ENCODE measurements around the gene UXT. TPM values are rescaled to one million over a fixed set of nuclear protein-coding genes. Genes with fewer than 3 reads are reported as not detected.

UXT gene
- total RNA-seq, 6 experiments from 2014 or later: 40.2 to 53.5 (median 49.5) TPM

- Histone ChIP-seq H3K27ac (no peak overlapping the region), H3K4me1 (no peaks in the 10 kb centered on the region), H3K36me3 (peaks cover 0 to 18% (median 5%) of the 10 kb centered on the region in 4 donors), H3K4me3 (no peak overlapping the region), H3K9me3 (no peaks in the 10 kb centered on the region), H3K27me3 (no peaks in the 10 kb centered on the region)
- 48% methylated on average over 14 of the region's 14 CpGs for WGBS (ENCODE audit: insufficient coverage, low coverage, low lambda C conversion rate, missing lambda C conversion rate)
- DNase-seq: no peak
- peak in 2 of 4 donors; percentile 23 to 24 for ATAC-seq
- no peak for TF ChIP-seq CTCF (IDR thresholded peaks at IDR 0.05)
- TF ChIP-seq POLR2A (IDR thresholded peaks at IDR 0.05): no peak
- intact Hi-C loops (cut with DNase I): no loop called here
Observed at GRCh38 chrX:47633689-47634590, 25.0 kb downstream of the UXT start.

DNA sequence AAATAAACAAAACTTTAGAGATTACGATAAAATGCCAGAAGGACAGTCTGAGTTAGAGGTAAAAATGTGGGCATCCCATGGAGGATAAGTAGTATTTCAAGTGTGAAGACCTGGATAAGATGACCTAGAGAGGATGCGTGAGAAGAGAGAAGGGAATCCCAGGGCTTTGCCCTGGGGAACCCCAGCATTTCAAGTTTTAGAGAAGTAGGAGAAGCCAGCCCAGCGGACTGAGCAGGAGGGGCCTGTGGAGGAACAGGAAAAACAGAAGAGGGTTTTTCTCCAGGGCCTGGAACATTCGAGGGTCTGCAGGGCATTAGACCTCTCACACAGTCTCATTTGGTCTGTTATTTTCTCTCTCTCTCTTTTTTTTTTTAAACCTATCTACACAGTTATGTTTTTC lies 26.3 kb downstream of the UXT start:
- intact Hi-C loops (cut with DNase I): no loop called here
- no peak overlapping the region for H3K4me3 ChIP-seq
- peak in 2 of 4 donors; percentile 11 to 18 for ATAC-seq

DNA sequence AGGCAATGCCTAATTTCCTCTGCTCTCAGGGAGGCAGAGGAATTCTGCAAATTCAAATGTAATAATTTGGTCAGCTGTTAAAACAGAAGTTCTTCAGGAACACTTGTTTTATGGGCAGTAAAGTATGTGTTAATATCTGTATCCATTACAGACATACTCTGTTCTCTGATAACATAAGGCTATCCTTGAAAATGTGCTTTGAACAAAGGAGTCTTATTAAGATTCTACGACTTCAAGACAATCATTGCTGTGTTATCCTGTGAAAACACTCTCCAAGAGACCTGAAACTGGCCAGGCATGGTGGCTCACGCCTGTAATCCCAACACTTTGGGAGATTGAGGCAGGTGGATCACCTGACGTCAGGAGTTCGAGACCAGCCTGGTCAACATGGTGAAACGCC lies 27.3 kb downstream of the UXT start:
- H3K9me3 ChIP-seq: no peaks in the 10 kb centered on the region
- no peak overlapping the region for H3K27ac ChIP-seq
- H3K4me1 ChIP-seq: no peaks in the 10 kb centered on the region
- ATAC-seq: no peak
- whole genome bisulfite sequencing (ENCODE audit: insufficient coverage, low coverage, low lambda C conversion rate, missing lambda C conversion rate): 55% methylated on average over 4 of the region's 5 CpGs
- TF ChIP-seq CTCF (IDR thresholded peaks at IDR 0.05): no peak
- TF ChIP-seq POLR2A (IDR thresholded peaks at IDR 0.05): no peak
- no peak for DNase-seq
- H3K27me3 ChIP-seq: no peaks in the 10 kb centered on the region
- intact Hi-C loops (cut with DNase I): no loop called here
- no peak overlapping the region for H3K4me3 ChIP-seq
- H3K36me3 ChIP-seq: peaks cover 0 to 5% (median 0%) of the 10 kb centered on the region in 4 donors

More for the DNA sequence above, 26.3 kb downstream of the UXT start:
- WGBS (ENCODE audit: insufficient coverage, low coverage, low lambda C conversion rate, missing lambda C conversion rate): 28% methylated on average over 4 of the region's 4 CpGs
- H3K9me3 ChIP-seq: no peaks in the 10 kb centered on the region
- TF ChIP-seq POLR2A (IDR thresholded peaks at IDR 0.05): no peak
- no peak for TF ChIP-seq CTCF (IDR thresholded peaks at IDR 0.05)
- no peak overlapping the region for H3K27ac ChIP-seq
- no peaks in the 10 kb centered on the region for H3K27me3 ChIP-seq
- peaks cover 0 to 8% (median 0%) of the 10 kb centered on the region in 4 donors for H3K36me3 ChIP-seq
- DNase-seq: no peak
- no peaks in the 10 kb centered on the region for H3K4me1 ChIP-seq

DNA sequence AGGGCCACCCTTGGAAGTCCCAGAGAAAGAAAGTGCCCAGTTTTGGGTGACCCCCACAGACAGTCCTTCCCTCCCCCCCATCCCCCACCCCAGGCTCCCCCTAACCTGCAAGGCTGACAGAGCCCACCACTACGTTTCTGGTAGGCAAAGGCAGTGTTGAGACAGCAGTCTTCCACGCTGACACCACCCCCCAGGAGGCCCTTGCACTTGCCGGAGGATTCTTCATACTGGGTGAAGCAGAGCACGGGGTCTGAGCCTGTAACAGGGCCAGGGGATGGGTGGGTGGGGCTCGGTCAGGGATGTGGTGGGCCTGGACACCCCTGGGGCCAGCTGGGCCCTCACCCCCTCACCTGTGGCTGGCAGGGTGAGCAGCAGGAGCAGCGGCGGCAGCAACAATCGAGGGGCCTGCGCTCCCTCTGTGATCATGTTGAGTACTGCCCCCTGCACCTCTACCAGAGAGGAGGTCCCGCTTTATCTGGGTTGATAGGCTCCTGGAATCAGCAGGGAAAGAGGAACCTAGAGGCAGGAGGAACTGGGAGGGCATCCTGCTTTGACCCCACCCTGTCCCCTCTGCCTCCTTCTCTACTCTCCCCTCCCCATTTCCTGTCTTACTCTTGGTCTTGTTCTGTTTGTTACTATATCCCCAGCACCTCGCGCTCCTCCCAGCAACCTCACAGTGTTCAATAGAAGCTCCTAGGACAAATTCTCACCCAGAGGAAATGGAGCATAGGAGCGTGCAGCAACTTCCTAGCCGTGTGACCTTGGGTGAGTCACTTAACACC lies 29.4 kb downstream of the UXT start, which contains the start of gene CFP:
CFP (minus strand) TSS at position 512 of the 782 bp plus-strand sequence; CDS start at position 426, 86 bp downstream.
- peak; percentile 33 to 59 (median 48) for ATAC-seq
- WGBS (ENCODE audit: insufficient coverage, low coverage, low lambda C conversion rate, missing lambda C conversion rate): 59% methylated on average over 5 of the region's 14 CpGs
- intact Hi-C loops (cut with DNase I): no loop called here

More for the DNA sequence above, 29.4 kb downstream of the UXT start, which contains the start of gene CFP:
- TF ChIP-seq POLR2A (IDR thresholded peaks at IDR 0.05) (no peak), CTCF (IDR thresholded peaks at IDR 0.05) (no peak)
- Histone ChIP-seq H3K27ac (no peak within 1 kb of the TSS), H3K36me3 (no peaks in the 10 kb centered on the region), H3K4me1 (no peaks in the 10 kb centered on the region), H3K27me3 (no peaks in the 10 kb centered on the region), H3K9me3 (no peaks in the 10 kb centered on the region), H3K4me3 (peak within 1 kb of the TSS in 1 of 3 donors; percentile 13)
- DNase-seq: no peak

All from right lobe of liver (tissue), 6 donors.